Sigmoid colon (tissue), 7 donors: Measurements from ENCODE around the gene FASTK. TPM values are rescaled to one million over a fixed set of nuclear protein-coding genes. Genes with fewer than 3 reads are reported as not detected.
A peak's percentile ranks its signal among the peaks of the same experiment; 100 is the strongest.

Source experiments
- DNase-seq: peaks from one replicate; pipeline ENCODE4 v3.0.0-alpha.2; 2019
- H3K27ac ChIP-seq, 4 donors: fragments of 200-600 bp; sonication (generic); one replicate each; pipeline ENCODE4 v1.5.1; 2016 to 2019; ENCODE audit warnings: mild to moderate bottlenecking in 1 of 4
- H3K27me3 ChIP-seq, 3 donors: fragments of 200-600 bp; sonication (generic); one replicate each; pipeline ENCODE4 v1.5.1; 2019; ENCODE audit warnings: mild to moderate bottlenecking in 1 of 3
- H3K36me3 ChIP-seq, 4 donors: fragments of 200-600 bp; sonication (generic); one replicate each; pipeline ENCODE4 v1.5.1; 2016 to 2019
- H3K4me1 ChIP-seq, 4 donors: fragments of 200-600 bp; sonication (generic); one replicate each; pipeline ENCODE4 v1.5.1; 2017 to 2019
- H3K4me3 ChIP-seq, 4 donors: fragments of 200-600 bp; sonication (generic); one replicate each; pipeline ENCODE4 v1.5.1; 2017 to 2019; ENCODE audit warnings: mild to moderate bottlenecking in 2 of 4, moderate library complexity in 1 of 4
- H3K9me3 ChIP-seq, 4 donors: fragments of 200-600 bp in 3 of 4; sonication (generic) in 3 of 4; one replicate each; pipeline versions ENCODE4 v1.5.1 to v1.6.1; 2013 to 2019
- CTCF ChIP-seq, 4 experiments: fragments of 450-650 bp in 3 of 4; fragments of 200-600 bp in 1 of 4; IDR thresholded peaks; one replicate each; pipeline ENCODE4 v1.5.1; 2016 to 2019; ENCODE audit warnings: antibody characterized with exemption in 4 of 4, mild to moderate bottlenecking in 3 of 4, moderate library complexity in 2 of 4
- EP300 ChIP-seq, 4 donors: sonication (generic); formaldehyde crosslinking; IDR thresholded peaks; one replicate each; pipeline ENCODE4 v1.6.1; 2017; ENCODE audit warnings: antibody characterized with exemption in 4 of 4
- POLR2A ChIP-seq, 2 donors: fragments of 450-650 bp; IDR thresholded peaks; one replicate each; pipeline ENCODE4 v1.6.1; 2016; ENCODE audit warnings: antibody characterized with exemption in 2 of 2, mild to moderate bottlenecking in 2 of 2, moderate library complexity in 2 of 2
- POLR2AphosphoS5 ChIP-seq, 4 donors: sonication (generic); formaldehyde crosslinking; IDR thresholded peaks; one replicate each; pipeline ENCODE4 v1.6.1; 2017; ENCODE audit warnings: antibody characterized with exemption in 4 of 4
- WGBS, 2 donors: extraction: QIAGEN DNeasy Blood & Tissue Kit; methylation state at CpG; one replicate each; pipeline ENCODE4 v1.1.7; 2013; 5-methylcytosine and 5-hydroxymethylcytosine counted together
- intact Hi-C: fragments of 100-400 bp; cut with DNase I; formaldehyde crosslinking; loops from one replicate; pipeline ENCODE4 v1.15.1; 2023
- polyA plus RNA-seq, 3 donors: library from polyadenylated mRNA; stranded (reverse); fragments of 200-250 nt; gene quantifications; one replicate each; pipeline ENCODE4 v1.2.3, GENCODE V29; 2013
- total RNA-seq, 4 donors: library from RNA; depleted of rRNA; stranded (reverse); fragments of >200 nt; gene quantifications; one replicate each; pipeline ENCODE4 v1.1.0, GENCODE V29; 2016
- donor health status: healthy with polysubstance abuse.
- donor health status: Bipolar disorder and iron deficiency.
- donor health status: healthy.

The FASTK gene
- total and polyA plus RNA-seq, 7 donors = 61.3 to 124 (median 65.0) TPM

- peaks cover 22 to 41% (median 24%) of the 10 kb centered on the region in 4 donors for H3K36me3 ChIP-seq
- H3K9me3 ChIP-seq = no peaks in the 10 kb centered on the region
- peak overlapping the region in 3 of 4 donors; percentile 51 to 97 (median 57) for H3K27ac ChIP-seq
- peaks cover 0 to 54% (median 51%) of the 10 kb centered on the region in 4 donors for H3K4me1 ChIP-seq
- TF ChIP-seq POLR2A (IDR thresholded peaks at IDR 0.05) = no peak
- peak in 1 of 4 donors; percentile 36 for TF ChIP-seq POLR2AphosphoS5 (IDR thresholded peaks at IDR 0.05)
- TF ChIP-seq CTCF (IDR thresholded peaks at IDR 0.05) = no peak
- TF ChIP-seq EP300 (IDR thresholded peaks at IDR 0.05) = no peak
- no peaks in the 10 kb centered on the region for H3K27me3 ChIP-seq
- WGBS, 2 donors = 61 to 66% methylated on average over 22 of the region's 22 CpGs
- DNase-seq = peak; percentile 88
- H3K4me3 ChIP-seq = no peak overlapping the region
- intact Hi-C loops = no loop called here
These were observed 2.2 kb downstream of the FASTK start for GRCh38 chr7:151078233-151079040.

- intact Hi-C loops = no loop called here
- Histone ChIP-seq H3K36me3 (peaks cover 23 to 47% (median 28%) of the 10 kb centered on the region in 4 donors), H3K4me1 (peaks cover 0 to 53% (median 49%) of the 10 kb centered on the region in 4 donors), H3K27me3 (no peaks in the 10 kb centered on the region), H3K27ac (peak overlapping the region in 3 of 4 donors; percentile 51 to 97 (median 57)), H3K9me3 (no peaks in the 10 kb centered on the region), H3K4me3 (no peak overlapping the region)
- WGBS, 2 donors = 57 to 78% methylated on average over 10 of the region's 10 CpGs
- no peak for DNase-seq
- TF ChIP-seq CTCF (IDR thresholded peaks at IDR 0.05) (no peak), POLR2A (IDR thresholded peaks at IDR 0.05) (no peak), EP300 (IDR thresholded peaks at IDR 0.05) (no peak), POLR2AphosphoS5 (IDR thresholded peaks at IDR 0.05) (no peak)
These were observed 2.8 kb downstream of the FASTK start for GRCh38 chr7:151077705-151078232.

GRCh38 chr7:151076863-151077704 lies 3.5 kb downstream of the FASTK start:
- Histone ChIP-seq H3K4me3 (no peak overlapping the region), H3K36me3 (peaks cover 23 to 54% (median 34%) of the 10 kb centered on the region in 4 donors), H3K27ac (peak overlapping the region in 3 of 4 donors; percentile 32 to 97 (median 57)), H3K4me1 (peaks cover 0 to 47% (median 42%) of the 10 kb centered on the region in 4 donors), H3K27me3 (no peaks in the 10 kb centered on the region), H3K9me3 (no peaks in the 10 kb centered on the region)
- TF ChIP-seq POLR2A (IDR thresholded peaks at IDR 0.05) (no peak), CTCF (IDR thresholded peaks at IDR 0.05) (no peak), POLR2AphosphoS5 (IDR thresholded peaks at IDR 0.05) (no peak), EP300 (IDR thresholded peaks at IDR 0.05) (no peak)
- 70 to 84% methylated on average over 33 of the region's 33 CpGs for WGBS, 2 donors
- intact Hi-C loops = no loop called here
- DNase-seq = no peak

- DNase-seq = no peak
- intact Hi-C loops = no loop called here
- H3K9me3 ChIP-seq = no peaks in the 10 kb centered on the region
- 81 to 87% methylated on average over 22 of the region's 22 CpGs for WGBS, 2 donors
- H3K27ac ChIP-seq = no peak overlapping the region
- peaks cover 0 to 36% (median 31%) of the 10 kb centered on the region in 4 donors for H3K4me1 ChIP-seq
- TF ChIP-seq POLR2A (IDR thresholded peaks at IDR 0.05) = no peak
- no peak for TF ChIP-seq POLR2AphosphoS5 (IDR thresholded peaks at IDR 0.05)
- no peak for TF ChIP-seq CTCF (IDR thresholded peaks at IDR 0.05)
- TF ChIP-seq EP300 (IDR thresholded peaks at IDR 0.05) = no peak
- peaks cover 30 to 65% (median 45%) of the 10 kb centered on the region in 4 donors for H3K36me3 ChIP-seq
- no peaks in the 10 kb centered on the region for H3K27me3 ChIP-seq
- H3K4me3 ChIP-seq = no peak overlapping the region
These were observed 4.6 kb downstream of the FASTK start for GRCh38 chr7:151075978-151076426.
